SW 1271 (cell line): ENCODE data around the gene SET.
"Not testable (repeated sequence)": the region's sequence is repeated elsewhere in the genome, so short reads cannot be mapped to it uniquely, and the experiment has no call there.

Experiments
- DNase-seq, 2 experiments: peaks; one replicate each; lab custom pipeline; 2025; lab: John Stamatoyannopoulos, UW

SET gene, protein sequence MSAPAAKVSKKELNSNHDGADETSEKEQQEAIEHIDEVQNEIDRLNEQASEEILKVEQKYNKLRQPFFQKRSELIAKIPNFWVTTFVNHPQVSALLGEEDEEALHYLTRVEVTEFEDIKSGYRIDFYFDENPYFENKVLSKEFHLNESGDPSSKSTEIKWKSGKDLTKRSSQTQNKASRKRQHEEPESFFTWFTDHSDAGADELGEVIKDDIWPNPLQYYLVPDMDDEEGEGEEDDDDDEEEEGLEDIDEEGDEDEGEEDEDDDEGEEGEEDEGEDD

DNA sequence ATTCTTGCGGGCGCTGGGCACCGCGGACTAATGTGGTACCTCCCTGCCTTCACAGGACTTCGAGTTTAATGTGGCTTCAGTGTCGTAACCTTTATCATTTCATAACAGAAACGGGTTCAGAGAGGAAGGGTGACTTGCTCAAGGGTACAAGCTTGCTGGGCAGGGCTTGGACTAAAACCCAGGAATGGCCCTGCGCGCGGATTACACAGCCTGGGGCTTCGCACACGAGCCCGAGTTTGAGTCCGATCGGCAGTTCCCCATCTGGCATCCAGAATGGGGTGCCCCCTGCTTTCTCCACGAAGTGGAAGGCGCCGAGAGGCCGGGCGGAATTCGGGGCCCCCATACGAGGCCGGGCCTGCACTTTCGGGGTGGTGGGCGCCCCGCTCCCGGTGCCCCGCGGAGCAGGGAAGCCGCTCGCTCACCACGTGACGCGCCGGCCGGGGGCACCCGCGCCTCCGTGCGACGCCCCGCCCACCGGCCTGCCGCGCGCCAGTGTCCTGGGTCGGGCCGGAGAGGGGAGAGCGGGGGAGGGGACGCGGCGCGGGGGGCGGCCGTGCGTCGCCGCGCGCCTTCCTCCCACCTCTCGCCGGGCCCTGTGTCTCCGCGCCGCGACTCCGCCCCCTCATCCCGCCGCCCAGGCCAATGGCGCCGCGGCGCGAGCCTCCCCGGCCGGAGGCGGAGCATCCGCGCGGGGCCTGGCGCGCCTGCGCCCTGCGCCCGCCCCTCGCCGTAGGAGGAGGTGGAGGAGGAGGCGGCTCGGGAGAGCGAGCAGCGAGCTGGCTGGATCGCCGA, at the start of gene SET:
SET (plus strand) TSS at position 722 of the 792 bp plus-strand sequence. CDS start 361 bp downstream, outside the sequence.
- peak; percentile 86 to 91 for DNase-seq

GRCh38 chr9:128640603-128641002, 48.4 kb upstream of the SET start:
- DNase-seq = no peak

- DNase-seq = no peak
Observed at GRCh38 chr9:128642675-128643245, 46.3 kb upstream of the SET start.

DNA sequence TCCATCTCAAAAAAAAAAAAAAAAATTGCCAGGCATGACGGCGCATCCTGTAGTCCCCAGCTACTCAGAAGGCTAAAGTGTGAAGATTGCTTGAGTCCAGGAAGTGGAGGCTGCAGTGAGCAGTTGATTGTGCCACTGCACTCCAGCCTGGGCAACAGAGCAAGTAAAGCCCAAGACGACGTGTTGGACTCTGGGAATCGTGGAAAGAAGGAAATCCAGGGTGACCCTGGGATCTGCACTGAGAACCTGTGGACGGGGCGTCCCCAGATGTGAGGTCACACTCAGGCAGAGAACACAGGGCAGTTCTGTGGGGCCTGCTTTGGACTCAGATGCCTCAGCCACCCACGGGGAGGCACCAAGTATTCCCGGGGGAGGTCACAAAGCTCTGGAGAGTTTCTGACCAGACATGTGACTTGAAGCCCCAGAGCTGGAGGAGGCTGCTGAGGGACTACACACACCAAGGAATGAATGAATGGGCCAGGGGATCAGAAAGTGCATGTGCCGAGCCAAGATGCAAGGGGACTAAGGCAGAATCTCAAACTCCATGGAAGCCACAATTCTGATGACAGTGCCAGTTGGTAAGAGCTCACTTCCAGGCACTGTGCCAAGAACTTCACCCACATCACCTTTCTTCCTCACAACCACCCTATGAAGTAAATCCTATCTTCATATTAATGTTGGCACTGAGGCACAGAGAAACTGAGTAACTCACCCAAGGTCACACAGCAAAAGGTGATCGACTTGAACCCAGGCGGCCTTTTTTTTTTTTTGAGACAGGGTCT, 45.3 kb upstream of the SET start:
- DNase-seq = no peak

GRCh38 chr9:128648206-128648605, 40.8 kb upstream of the SET start:
- not testable (repeated sequence) for DNase-seq

GRCh38 chr9:128651798-128652197, 37.2 kb upstream of the SET start:
- no peak for DNase-seq

- DNase-seq = no peak
Observed at GRCh38 chr9:128653908-128654307, 35.1 kb upstream of the SET start.

DNA sequence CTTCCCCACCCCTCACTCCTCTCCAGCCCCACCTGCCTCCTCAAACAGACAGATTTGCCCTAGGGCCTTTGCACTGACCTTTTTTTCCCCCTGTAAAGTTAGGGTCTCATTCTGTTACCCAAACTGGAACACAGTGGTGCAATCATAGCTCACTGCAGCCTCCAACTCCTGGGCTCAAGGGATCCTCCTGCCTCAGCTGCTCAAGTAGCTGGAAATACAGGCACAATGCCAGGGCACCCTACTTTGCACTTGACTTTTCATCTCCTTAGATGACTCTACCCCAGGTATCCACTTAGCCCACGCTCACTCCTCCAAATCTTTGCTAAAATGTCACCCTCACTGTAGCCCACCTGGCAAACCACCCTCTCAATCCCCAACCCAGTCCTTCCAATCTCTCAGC, 34.5 kb upstream of the SET start:
- no peak for DNase-seq

- DNase-seq = peak; percentile 78 to 93
Observed at GRCh38 chr9:128656416-128657343, 32.3 kb upstream of the SET start, which contains the start of gene DYNC2I2. Gene DYNC2I2, minus strand, starts transcription at chr9:128656847. Its CDS starts 121 bp downstream, at chr9:128656726.

- DNase-seq = no peak
Observed at GRCh38 chr9:128657344-128657704, 31.7 kb upstream of the SET start.

GRCh38 chr9:128657796-128658195, 31.2 kb upstream of the SET start:
- DNase-seq = no peak

DNA sequence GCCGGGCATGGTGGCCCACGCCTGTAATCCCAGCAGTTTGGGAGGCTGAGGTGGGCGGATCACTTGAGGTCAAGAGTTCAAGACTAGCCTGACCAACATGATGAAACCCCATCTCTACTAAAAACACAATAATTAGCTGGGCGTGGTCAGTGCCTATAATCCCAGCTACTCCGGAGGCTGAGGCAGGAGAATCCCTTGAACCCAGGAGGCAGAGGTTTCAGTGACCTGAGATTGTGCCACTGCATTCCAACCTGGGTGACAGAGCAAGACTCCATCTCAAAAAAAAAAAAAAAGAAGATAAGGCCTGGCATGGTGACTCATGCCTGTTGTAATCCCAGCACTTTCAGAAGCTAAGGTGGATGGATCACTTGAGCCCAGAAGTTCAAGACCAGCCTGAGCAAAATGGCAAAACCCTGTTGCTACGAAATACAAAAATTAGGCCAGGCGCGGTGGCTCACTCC, 22.5 kb upstream of the SET start:
- peak; percentile 51 to 69 for DNase-seq

GRCh38 chr9:128669786-128670185, 19.2 kb upstream of the SET start:
- DNase-seq = no peak

DNA sequence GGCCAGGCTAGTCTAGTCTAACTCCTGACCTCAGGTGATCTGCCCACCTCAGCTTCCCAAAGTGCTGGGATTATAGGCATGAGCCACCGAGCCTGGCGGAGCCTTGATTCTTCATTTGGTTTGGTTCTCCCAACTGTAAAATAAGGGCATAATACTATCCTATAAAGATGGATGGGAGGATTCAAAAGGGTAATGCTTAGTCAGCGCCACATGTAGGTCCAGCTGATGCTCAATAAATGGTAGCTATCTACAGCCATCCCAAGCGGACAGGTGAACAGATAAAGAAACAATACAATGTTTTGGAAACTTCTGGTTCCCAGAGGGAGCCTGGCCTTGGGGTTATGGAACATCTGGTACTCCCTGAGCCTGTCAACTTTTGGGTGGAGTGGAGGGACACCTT, 13.6 kb upstream of the SET start:
- DNase-seq = no peak

- DNase-seq = no peak
Observed at GRCh38 chr9:128677794-128678193, 11.2 kb upstream of the SET start.

GRCh38 chr9:128683340-128684064, 5.5 kb upstream of the SET start:
- DNase-seq = peak in 1 of 2 experiments; percentile 37

DNA sequence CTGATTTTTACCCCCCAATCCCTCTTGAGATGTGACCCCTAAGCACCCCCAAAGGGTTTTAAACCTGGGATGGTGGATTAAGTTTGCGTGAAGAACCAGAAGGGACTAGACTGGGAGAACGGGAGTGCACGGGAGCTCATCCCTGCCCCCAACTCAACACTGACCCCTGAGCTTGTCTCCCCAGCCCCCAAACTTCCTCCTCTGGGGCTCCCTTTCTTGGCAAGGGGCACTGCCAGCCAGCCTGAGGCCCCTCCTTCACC, 5.0 kb upstream of the SET start:
- DNase-seq = no peak

DNA sequence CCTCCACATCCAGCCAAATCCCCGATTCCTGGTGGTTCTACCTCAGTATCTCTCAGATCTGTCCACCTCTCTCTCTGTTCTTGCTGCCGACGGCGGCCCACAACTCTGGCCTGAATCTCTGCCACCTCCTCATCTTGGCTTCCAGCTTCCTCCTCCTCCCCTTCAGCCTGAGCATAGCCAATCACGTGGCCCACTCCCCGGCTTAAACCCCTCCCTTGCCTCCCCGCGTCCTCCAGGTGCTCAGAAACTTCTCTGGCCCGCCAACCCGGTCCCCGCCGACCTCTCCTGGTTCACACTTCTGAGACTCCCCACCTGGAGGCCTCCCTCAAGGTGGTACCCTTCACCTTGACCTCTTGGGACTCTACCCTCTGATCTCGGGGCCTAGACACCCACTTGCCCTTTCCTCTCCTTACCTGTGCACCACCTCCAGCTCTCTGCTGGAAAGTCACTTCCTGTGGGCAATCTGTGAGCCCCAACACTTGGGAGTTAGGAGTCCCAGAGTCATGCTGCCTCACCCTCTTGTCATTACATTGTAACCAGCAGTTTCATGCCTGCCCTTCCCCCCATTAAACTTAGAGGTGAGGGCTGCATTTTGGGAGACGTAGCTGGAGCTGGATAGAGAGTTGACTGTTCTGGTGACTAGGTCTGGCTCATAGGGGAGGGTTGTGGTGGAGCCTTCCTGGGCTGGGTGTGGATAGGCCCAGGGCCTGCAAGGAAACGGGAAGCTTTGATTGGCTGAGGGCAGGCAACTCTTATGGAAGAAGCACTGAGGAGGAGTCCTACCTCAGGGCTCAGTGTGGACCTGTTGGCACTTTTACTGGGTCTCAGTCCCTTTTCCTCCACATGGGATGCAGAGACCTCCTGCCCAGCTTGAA, 4.5 kb upstream of the SET start:
- DNase-seq = peak; percentile 44 to 83

DNA sequence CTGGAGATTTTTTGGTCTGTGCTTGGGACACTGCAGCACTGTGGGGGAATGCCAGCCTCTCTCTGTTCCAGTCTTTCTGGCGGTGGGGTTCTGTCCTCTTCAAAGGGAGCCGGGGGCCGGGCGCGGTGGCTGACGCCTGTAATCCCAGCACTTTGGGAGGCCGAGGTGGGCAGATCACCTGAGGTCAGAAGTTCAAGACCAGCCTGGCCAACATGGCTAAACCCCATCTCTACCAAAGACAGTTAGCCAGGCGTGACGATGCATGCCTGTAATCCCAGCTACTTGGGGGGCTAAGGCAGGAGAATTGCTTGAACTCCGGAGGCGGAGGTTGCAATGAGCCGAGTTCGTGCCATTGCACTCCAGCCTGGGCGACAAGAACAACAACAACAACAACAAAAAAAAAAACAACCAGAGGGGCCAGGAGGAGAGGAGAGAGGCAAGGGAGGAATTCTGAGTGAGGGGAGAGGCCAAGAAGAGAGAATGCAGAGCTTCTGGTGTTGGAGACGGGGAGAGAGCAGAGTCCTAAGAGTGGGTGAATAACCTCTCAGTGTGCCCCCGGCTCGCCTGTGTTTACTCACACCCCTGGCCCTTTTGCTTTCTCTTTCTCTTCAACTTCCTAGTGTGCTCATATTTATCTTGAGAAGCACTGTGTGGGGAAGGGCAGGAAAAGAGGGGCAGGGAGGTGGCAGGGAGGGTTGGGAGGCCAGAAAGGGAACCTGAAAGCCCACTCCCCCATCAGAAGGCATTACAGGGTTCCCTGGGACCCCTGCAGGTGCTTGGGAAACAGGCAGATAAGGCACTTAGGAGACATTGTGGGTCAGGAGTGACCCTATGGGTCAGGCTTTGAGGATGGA, 3.2 kb upstream of the SET start:
- no peak for DNase-seq
